Chondrocyte (in vitro differentiated cells): ENCODE results near the gene AIRE. TPM values are rescaled to one million over a fixed set of nuclear protein-coding genes. Genes with fewer than 3 reads are reported as not detected.

ENCODE experiments used
- DNase-seq: peaks from one replicate; pipeline ENCODE4 v3.0.0; 2021; ENCODE audit warnings: mixed read lengths, low spot score
- H3K27ac Mint-ChIP-seq: one replicate; pipeline ENCODE4 v1.8.0; 2021; ENCODE audit warnings: mild to moderate bottlenecking, moderate library complexity, mixed read lengths; ENCODE audit not compliant: unreplicated experiment
- H3K27me3 Mint-ChIP-seq: 2 replicates; pipeline ENCODE4 v1.8.0; 2021; ENCODE audit warnings: low read depth, mixed read lengths
- H3K36me3 Mint-ChIP-seq: 2 replicates; pipeline ENCODE4 v1.8.0; 2021; ENCODE audit warnings: low read depth, mixed read lengths
- H3K4me1 Mint-ChIP-seq: 2 replicates; pipeline ENCODE4 v1.8.0; 2021; ENCODE audit warnings: low read depth, mild to moderate bottlenecking, mixed read lengths
- H3K4me3 Mint-ChIP-seq: one replicate; pipeline ENCODE4 v1.8.0; 2021; ENCODE audit warnings: mild to moderate bottlenecking, moderate library complexity, mixed read lengths; ENCODE audit not compliant: unreplicated experiment
- H3K9me3 Mint-ChIP-seq: 2 replicates; pipeline ENCODE4 v1.8.0; 2021; ENCODE audit warnings: low read depth, mixed read lengths
- CTCF ChIP-seq: fragments of 200-600 bp; sonication (generic); IDR thresholded peaks from 2 replicates; pipeline ENCODE4 v1.5.0; 2021; ENCODE audit warnings: antibody characterized with exemption, mild to moderate bottlenecking, moderate library complexity
- total RNA-seq: library from RNA; stranded (reverse); gene quantifications from 3 replicates; pipeline ENCODE4 v1.2.1, GENCODE V29; 2021

Gene AIRE
- total RNA-seq, 1 donor from 2014 or later, result not detected

DNA sequence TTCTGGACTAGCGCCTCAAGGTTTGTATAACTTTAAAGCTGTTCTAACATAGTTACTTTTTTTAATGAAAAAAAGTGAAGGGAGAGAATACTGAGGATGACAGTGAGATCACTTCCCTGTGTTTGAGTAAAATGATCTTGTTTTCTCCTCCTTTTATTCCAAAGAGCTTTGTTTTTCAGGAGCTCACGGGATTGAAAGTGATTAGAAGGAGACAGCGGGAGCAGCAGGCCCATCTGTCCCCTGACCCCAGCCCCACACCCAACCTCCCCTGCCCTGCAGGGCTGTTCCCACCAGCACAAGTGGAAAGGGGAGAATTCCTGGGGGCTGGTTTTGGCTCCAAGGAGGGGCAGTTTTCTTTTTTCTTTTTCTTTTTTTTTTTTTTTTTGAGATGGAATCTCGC is 21.9 kb upstream of the AIRE start:
- DNase-seq, result peak; percentile 36
- H3K27me3 Mint-ChIP-seq, result peaks cover 10% of the 10 kb centered on the region
- H3K27ac Mint-ChIP-seq, result no peak overlapping the region
- H3K4me1 Mint-ChIP-seq, result peaks cover 3% of the 10 kb centered on the region
- H3K9me3 Mint-ChIP-seq, result peaks cover 9% of the 10 kb centered on the region
- no peak overlapping the region for H3K4me3 Mint-ChIP-seq
- TF ChIP-seq CTCF, result no peak
- peaks cover 2% of the 10 kb centered on the region for H3K36me3 Mint-ChIP-seq

- peak; percentile 79 for DNase-seq
- Mint-ChIP-seq H3K4me3 (no peak overlapping the region), H3K9me3 (no peaks in the 10 kb centered on the region), H3K36me3 (no peaks in the 10 kb centered on the region), H3K27ac (no peak overlapping the region), H3K27me3 (peaks cover 2% of the 10 kb centered on the region), H3K4me1 (peaks cover 3% of the 10 kb centered on the region)
- TF ChIP-seq CTCF, result no peak
These were observed 19.9 kb upstream of the AIRE start for GRCh38 chr21:44265734-44266270.

- Mint-ChIP-seq H3K4me1 (peaks cover 3% of the 10 kb centered on the region), H3K27me3 (peaks cover 2% of the 10 kb centered on the region), H3K4me3 (no peak overlapping the region), H3K36me3 (no peaks in the 10 kb centered on the region), H3K9me3 (no peaks in the 10 kb centered on the region), H3K27ac (no peak overlapping the region)
- TF ChIP-seq CTCF, result peak; percentile 45
- peak; percentile 80 for DNase-seq
These were observed 18.0 kb upstream of the AIRE start for GRCh38 chr21:44267655-44268142.

GRCh38 chr21:44269090-44269489 is 16.6 kb upstream of the AIRE start:
- Mint-ChIP-seq H3K36me3 (no peaks in the 10 kb centered on the region), H3K4me3 (no peak overlapping the region), H3K27ac (no peak overlapping the region), H3K27me3 (peaks cover 3% of the 10 kb centered on the region), H3K4me1 (no peaks in the 10 kb centered on the region), H3K9me3 (no peaks in the 10 kb centered on the region)
- DNase-seq, result peak; percentile 18
- TF ChIP-seq CTCF, result no peak

DNA sequence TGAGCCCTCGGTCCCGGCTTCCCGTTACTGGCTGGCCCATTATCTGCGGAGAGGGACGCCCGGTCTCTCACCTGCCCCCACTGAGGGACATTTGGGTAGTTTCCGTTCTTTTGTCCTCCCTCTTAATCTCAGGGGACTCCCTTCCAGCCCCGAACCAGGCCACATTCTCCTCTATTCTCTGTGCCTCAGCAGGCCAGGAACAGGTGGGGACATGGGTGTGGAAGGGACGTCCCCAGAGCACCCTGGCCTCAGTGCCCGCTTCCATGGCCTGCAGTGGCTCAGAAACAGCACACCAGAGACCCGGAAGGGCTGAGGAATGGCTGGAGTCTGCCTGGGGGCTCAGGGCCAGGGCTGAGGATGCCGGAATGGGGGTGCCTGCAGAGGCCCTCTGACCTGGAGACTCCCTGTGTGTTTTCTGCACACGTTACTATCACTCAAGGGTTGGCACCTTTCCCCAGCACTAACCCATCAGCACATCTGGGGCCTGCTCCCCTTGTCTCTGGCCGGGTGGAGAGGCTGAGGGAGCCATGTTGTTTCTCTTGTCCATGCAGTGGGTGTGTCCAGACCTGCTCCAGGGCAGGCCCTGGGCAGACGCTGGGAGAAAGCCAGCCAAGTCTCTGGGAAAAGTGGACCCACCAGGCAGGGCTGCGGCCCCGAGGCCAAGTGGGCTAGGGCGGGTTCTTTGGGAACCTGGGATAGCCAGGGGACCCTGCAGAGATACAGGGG is 14.0 kb upstream of the AIRE start:
- Mint-ChIP-seq H3K9me3 (peaks cover 6% of the 10 kb centered on the region), H3K4me3 (no peak overlapping the region), H3K36me3 (no peaks in the 10 kb centered on the region), H3K27me3 (peaks cover 17% of the 10 kb centered on the region), H3K4me1 (no peaks in the 10 kb centered on the region), H3K27ac (no peak overlapping the region)
- peak; percentile 68 for DNase-seq
- no peak for TF ChIP-seq CTCF
